Neural cell (in vitro differentiated cells): ENCODE results near the gene HES6. TPM values are rescaled to one million over a fixed set of nuclear protein-coding genes. Genes with fewer than 3 reads are reported as not detected.

Source experiments
- H2AFZ ChIP-seq: fragments of 200-600, 300-800 bp; sonication (generic), shearing (Covaris generic); 2 replicates; pipeline ENCODE4 v1.6.0; 2014; ENCODE audit warnings: low read depth, mild to moderate bottlenecking, antibody characterized with exemption, low read length, moderate library complexity
- H3F3A ChIP-seq: fragments of 200-600 bp; shearing (Covaris generic); 2 replicates; pipeline ENCODE4 v1.6.1; 2016; ENCODE audit warnings: mild to moderate bottlenecking, moderate library complexity, mixed read lengths, antibody characterized with exemption, low read length; ENCODE audit not compliant: insufficient read depth, poor library complexity, severe bottlenecking
- H3K27ac ChIP-seq: fragments of 200-600, 300-800 bp; sonication (generic), shearing (Covaris generic); 2 replicates; pipeline ENCODE4 v1.5.1; 2014; ENCODE audit warnings: mild to moderate bottlenecking, low read length, moderate library complexity
- H3K27me3 ChIP-seq: fragments of 300-800, 200-600 bp; sonication (generic), shearing (Covaris generic); 2 replicates; pipeline ENCODE4 v1.6.0; 2014; ENCODE audit warnings: mild to moderate bottlenecking, low read depth, low read length, moderate library complexity; ENCODE audit not compliant: insufficient read depth
- H3K36me3 ChIP-seq: fragments of 300-800, 200-600 bp; sonication (generic), shearing (Covaris generic); 2 replicates; pipeline ENCODE4 v1.5.1; 2014; ENCODE audit warnings: mild to moderate bottlenecking, antibody characterized with exemption, low read length, moderate library complexity; ENCODE audit not compliant: insufficient read depth
- H3K4me2 ChIP-seq: fragments of 300-800, 200-600 bp; sonication (generic), shearing (Covaris generic); 2 replicates; pipeline ENCODE4 v1.6.0; 2014; ENCODE audit warnings: mild to moderate bottlenecking, low read length
- H3K4me3 ChIP-seq: fragments of 300-800, 200-600 bp; sonication (generic), shearing (Covaris generic); 2 replicates; pipeline ENCODE4 v1.5.1; 2014; ENCODE audit warnings: mild to moderate bottlenecking, low read length, moderate library complexity
- H3K79me2 ChIP-seq: fragments of 200-600 bp; shearing (Covaris generic); replicated peaks from 2 replicates; pipeline ENCODE4 v1.6.0; 2014; ENCODE audit warnings: mild to moderate bottlenecking, low read length, moderate library complexity; ENCODE audit not compliant: insufficient read depth
- H3K9ac ChIP-seq: fragments of 300-800, 200-600 bp; sonication (generic), shearing (Covaris generic); 2 replicates; pipeline ENCODE4 v1.6.1; 2016; ENCODE audit warnings: mild to moderate bottlenecking, low read length, mixed read lengths
- H3K9me2 ChIP-seq: fragments of 200-600 bp; shearing (Covaris generic); 2 replicates; pipeline ENCODE4 v1.6.1; 2016; ENCODE audit warnings: mild to moderate bottlenecking, low read length, mixed read lengths; ENCODE audit not compliant: insufficient read depth
- H3K9me3 ChIP-seq: fragments of 200-600, 300-800 bp; sonication (generic), shearing (Covaris generic); 2 replicates; pipeline ENCODE4 v1.6.1; 2016; ENCODE audit warnings: mild to moderate bottlenecking, mixed run types, low read length, moderate library complexity, mixed read lengths
- H4K20me1 ChIP-seq: fragments of 200-600 bp; shearing (Covaris generic); 2 replicates; pipeline ENCODE4 v1.6.1; 2016; ENCODE audit warnings: mild to moderate bottlenecking, mixed run types; ENCODE audit not compliant: insufficient read depth
- EP300 ChIP-seq: fragments of 450-650 bp; conservative IDR thresholded peaks from 2 replicates; pipeline ENCODE4 v1.6.1; 2014; ENCODE audit warnings: antibody characterized with exemption, mild to moderate bottlenecking, moderate library complexity; ENCODE audit not compliant: poor library complexity, severe bottlenecking
- EZH2 ChIP-seq: fragments of 200-600, 300-800 bp; shearing (Covaris generic), sonication (generic); IDR thresholded peaks from 2 replicates; pipeline ENCODE4 v1.6.1; 2014; ENCODE audit warnings: antibody characterized with exemption, low read length, borderline replicate concordance, mild to moderate bottlenecking; ENCODE audit not compliant: insufficient read depth, poor library complexity, severe bottlenecking
- MXI1 ChIP-seq: fragments of 450-650 bp; conservative IDR thresholded peaks from 2 replicates; pipeline ENCODE4 v1.6.1; 2014; ENCODE audit warnings: antibody characterized with exemption, mild to moderate bottlenecking; ENCODE audit not compliant: poor library complexity, severe bottlenecking
- POLR2AphosphoS5 ChIP-seq: IDR thresholded peaks from 2 replicates; pipeline ENCODE4 v1.6.1; 2012
- RAD21 ChIP-seq: fragments of 450-650 bp; conservative IDR thresholded peaks from 2 replicates; pipeline ENCODE4 v1.6.1; 2014; ENCODE audit warnings: antibody characterized with exemption, mild to moderate bottlenecking, moderate library complexity
- SMC3 ChIP-seq: fragments of 450-650 bp; conservative IDR thresholded peaks from 2 replicates; pipeline ENCODE4 v1.6.1; 2014; ENCODE audit warnings: antibody characterized with exemption, mild to moderate bottlenecking, moderate library complexity; ENCODE audit not compliant: poor library complexity
- TAF1 ChIP-seq: IDR thresholded peaks from 2 replicates; pipeline ENCODE4 v1.6.1; 2012; ENCODE audit warnings: low read depth
- polyA plus RNA-seq: library from polyadenylated mRNA; depleted of rRNA; stranded (reverse); fragments of >200 nt; gene quantifications from 2 replicates; pipeline ENCODE4 v1.2.3, GENCODE V29; 2014
- TF ChIP-seq, protein P1 (sequence below): fragments of 450-650 bp; IDR thresholded peaks from 2 replicates; pipeline ENCODE4 v1.5.1; 2014; ENCODE audit warnings: antibody characterized with exemption, mild to moderate bottlenecking, moderate library complexity; ENCODE audit not compliant: poor library complexity, severe bottlenecking
- TF ChIP-seq, protein P2 (sequence below): IDR thresholded peaks from 2 replicates; pipeline ENCODE4 v1.6.1; 2012; ENCODE audit warnings: borderline replicate concordance

Gene HES6
- polyA plus RNA-seq, 1 donor from 2014 or later: 236 TPM

DNA sequence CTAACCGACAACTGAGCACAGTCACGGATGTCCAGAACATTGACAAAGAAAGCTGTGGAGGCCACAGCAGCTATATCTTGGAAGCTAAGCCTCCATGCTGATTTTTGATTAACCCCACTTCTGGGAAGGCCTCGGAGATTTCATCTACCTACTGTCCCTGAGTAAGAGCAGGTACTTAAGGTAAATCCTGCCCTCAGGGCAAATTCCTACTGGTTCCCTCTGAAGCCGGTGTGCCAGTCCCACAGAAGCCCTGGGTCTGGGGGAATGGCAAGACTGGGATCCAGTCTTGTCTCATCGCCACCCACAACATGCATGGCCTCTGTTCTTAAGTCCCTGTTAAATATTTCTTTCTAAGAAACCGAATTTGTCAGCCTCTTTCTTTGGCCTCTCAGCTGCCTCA lies 29.9 kb upstream of the HES6 start:
- no peak overlapping the region for H3K4me2 ChIP-seq
- H2AFZ ChIP-seq: no peak overlapping the region
- no peak overlapping the region for H3K4me3 ChIP-seq
- TF ChIP-seq RAD21 (no peak), SMC3 (no peak), MXI1 (no peak), EP300 (no peak), TAF1 (no peak), POLR2AphosphoS5 (no peak), EZH2 (no peak)
- TF ChIP-seq, protein P1, sequence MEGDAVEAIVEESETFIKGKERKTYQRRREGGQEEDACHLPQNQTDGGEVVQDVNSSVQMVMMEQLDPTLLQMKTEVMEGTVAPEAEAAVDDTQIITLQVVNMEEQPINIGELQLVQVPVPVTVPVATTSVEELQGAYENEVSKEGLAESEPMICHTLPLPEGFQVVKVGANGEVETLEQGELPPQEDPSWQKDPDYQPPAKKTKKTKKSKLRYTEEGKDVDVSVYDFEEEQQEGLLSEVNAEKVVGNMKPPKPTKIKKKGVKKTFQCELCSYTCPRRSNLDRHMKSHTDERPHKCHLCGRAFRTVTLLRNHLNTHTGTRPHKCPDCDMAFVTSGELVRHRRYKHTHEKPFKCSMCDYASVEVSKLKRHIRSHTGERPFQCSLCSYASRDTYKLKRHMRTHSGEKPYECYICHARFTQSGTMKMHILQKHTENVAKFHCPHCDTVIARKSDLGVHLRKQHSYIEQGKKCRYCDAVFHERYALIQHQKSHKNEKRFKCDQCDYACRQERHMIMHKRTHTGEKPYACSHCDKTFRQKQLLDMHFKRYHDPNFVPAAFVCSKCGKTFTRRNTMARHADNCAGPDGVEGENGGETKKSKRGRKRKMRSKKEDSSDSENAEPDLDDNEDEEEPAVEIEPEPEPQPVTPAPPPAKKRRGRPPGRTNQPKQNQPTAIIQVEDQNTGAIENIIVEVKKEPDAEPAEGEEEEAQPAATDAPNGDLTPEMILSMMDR: no peak
- H3K9ac ChIP-seq: no peak overlapping the region
- H3K9me2 ChIP-seq: no peaks in the 10 kb centered on the region
- H3K9me3 ChIP-seq: no peaks in the 10 kb centered on the region
- H4K20me1 ChIP-seq: no peaks in the 10 kb centered on the region
- H3K36me3 ChIP-seq: no peaks in the 10 kb centered on the region
- no peaks in the 10 kb centered on the region for H3F3A ChIP-seq
- H3K27me3 ChIP-seq: no peaks in the 10 kb centered on the region
- no peaks in the 10 kb centered on the region for H3K79me2 ChIP-seq
- H3K27ac ChIP-seq: no peak overlapping the region

DNA sequence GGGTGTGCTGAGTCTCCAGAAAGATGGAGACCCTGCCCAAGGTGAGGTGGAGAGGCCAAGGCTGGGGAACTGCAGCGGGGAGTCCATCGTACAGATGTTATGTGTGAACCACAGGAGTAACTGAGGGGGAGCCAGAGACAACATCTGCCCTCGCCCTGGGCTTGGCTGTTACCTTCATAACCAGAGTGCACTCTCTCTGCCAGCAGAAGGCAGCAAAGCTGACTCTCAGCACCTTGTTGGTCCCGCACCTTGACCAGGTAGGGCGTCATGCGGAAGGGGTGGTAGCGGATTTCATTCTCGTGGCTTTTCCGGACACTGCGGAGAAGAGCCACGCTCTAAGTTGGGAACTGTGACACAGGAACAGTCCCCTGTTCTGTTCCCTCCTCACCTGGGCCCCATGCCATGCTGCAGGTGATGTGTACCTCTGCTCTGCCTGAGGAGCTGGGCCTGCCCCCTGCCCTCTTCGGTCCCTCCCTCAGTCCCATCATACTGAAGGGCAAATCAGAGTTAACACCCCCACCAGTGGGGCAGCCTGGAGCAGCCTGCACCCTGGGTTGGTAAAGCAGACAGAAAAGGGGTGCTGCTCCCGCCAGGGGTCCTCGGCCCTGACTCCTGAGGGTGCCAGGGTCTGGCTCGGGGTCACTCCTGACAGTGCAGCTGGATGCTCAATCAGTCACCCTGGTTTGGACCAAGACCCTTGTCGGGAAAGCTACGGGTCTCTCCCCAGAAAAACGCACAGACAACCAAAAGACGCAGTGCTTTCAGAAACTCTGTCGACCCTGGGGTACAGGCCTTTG lies 28.2 kb upstream of the HES6 start:
- TF ChIP-seq, protein P1: no peak
- TF ChIP-seq POLR2AphosphoS5 (no peak), SMC3 (no peak), MXI1 (no peak)
- Histone ChIP-seq H3K27ac (no peak overlapping the region), H3K9ac (no peak overlapping the region), H3K9me2 (no peaks in the 10 kb centered on the region), H3K27me3 (no peaks in the 10 kb centered on the region), H3K4me3 (no peak overlapping the region), H3K79me2 (no peaks in the 10 kb centered on the region), H3F3A (no peaks in the 10 kb centered on the region), H2AFZ (no peak overlapping the region), H4K20me1 (no peaks in the 10 kb centered on the region), H3K4me2 (no peak overlapping the region), H3K9me3 (no peaks in the 10 kb centered on the region), H3K36me3 (no peaks in the 10 kb centered on the region)

DNA sequence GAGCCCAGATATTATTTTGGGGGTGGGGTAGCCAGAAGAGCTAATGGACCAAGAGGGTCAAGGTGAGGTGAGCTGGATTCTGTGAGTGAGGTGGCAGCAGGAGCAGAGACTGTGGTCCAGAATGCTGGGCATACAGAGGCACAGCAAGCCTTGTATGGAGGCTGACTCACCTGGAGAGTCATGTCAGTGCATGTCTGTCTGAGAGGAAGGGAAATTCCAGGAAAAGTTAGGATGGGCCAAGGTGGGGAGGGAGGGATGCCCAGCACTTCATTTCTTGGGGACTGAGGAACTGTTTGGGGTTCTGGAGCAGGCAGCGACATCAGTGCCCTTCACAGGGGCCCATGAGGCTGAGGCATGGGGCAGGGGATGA lies 27.5 kb upstream of the HES6 start:
- Histone ChIP-seq H3K27me3 (no peaks in the 10 kb centered on the region), H3K36me3 (no peaks in the 10 kb centered on the region), H2AFZ (no peak overlapping the region), H3K4me3 (no peak overlapping the region), H3K9me2 (no peaks in the 10 kb centered on the region), H3F3A (no peaks in the 10 kb centered on the region), H3K9ac (no peak overlapping the region), H3K4me2 (no peak overlapping the region), H3K79me2 (no peaks in the 10 kb centered on the region), H3K27ac (no peak overlapping the region), H3K9me3 (no peaks in the 10 kb centered on the region), H4K20me1 (no peaks in the 10 kb centered on the region)
- TF ChIP-seq EP300 (no peak), TAF1 (no peak), EZH2 (no peak), RAD21 (no peak), POLR2AphosphoS5 (no peak), MXI1 (no peak), SMC3 (no peak)
- TF ChIP-seq, protein P2, sequence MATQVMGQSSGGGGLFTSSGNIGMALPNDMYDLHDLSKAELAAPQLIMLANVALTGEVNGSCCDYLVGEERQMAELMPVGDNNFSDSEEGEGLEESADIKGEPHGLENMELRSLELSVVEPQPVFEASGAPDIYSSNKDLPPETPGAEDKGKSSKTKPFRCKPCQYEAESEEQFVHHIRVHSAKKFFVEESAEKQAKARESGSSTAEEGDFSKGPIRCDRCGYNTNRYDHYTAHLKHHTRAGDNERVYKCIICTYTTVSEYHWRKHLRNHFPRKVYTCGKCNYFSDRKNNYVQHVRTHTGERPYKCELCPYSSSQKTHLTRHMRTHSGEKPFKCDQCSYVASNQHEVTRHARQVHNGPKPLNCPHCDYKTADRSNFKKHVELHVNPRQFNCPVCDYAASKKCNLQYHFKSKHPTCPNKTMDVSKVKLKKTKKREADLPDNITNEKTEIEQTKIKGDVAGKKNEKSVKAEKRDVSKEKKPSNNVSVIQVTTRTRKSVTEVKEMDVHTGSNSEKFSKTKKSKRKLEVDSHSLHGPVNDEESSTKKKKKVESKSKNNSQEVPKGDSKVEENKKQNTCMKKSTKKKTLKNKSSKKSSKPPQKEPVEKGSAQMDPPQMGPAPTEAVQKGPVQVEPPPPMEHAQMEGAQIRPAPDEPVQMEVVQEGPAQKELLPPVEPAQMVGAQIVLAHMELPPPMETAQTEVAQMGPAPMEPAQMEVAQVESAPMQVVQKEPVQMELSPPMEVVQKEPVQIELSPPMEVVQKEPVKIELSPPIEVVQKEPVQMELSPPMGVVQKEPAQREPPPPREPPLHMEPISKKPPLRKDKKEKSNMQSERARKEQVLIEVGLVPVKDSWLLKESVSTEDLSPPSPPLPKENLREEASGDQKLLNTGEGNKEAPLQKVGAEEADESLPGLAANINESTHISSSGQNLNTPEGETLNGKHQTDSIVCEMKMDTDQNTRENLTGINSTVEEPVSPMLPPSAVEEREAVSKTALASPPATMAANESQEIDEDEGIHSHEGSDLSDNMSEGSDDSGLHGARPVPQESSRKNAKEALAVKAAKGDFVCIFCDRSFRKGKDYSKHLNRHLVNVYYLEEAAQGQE: no peak
- TF ChIP-seq, protein P1: no peak
